PC-3 (cell line): ENCODE measurements around the gene CTNNA2.

Experiments used
- CTCF ChIP-seq: fragments of 300-600 bp; sonication (generic); conservative IDR thresholded peaks from 2 replicates; pipeline ENCODE4 v1.5.1; 2017; ENCODE audit warnings: antibody characterized with exemption, low read depth, mild to moderate bottlenecking, low read length
- EZH2 ChIP-seq: fragments of 300-600 bp; sonication (generic); IDR thresholded peaks from one replicate; pipeline ENCODE4 v1.6.1; 2017; ENCODE audit warnings: antibody characterized with exemption, mild to moderate bottlenecking, low read length; ENCODE audit not compliant: unreplicated experiment
- EZH2phosphoT487 ChIP-seq: fragments of 300-600 bp; sonication (generic); IDR thresholded peaks from 2 replicates; pipeline ENCODE4 v1.6.1; 2018; ENCODE audit warnings: mild to moderate bottlenecking, antibody characterized with exemption, low read length, borderline replicate concordance

GRCh38 chr2:79638954-79639353 lies 126.1 kb downstream of the CTNNA2 start:
- TF ChIP-seq EZH2 (no peak), CTCF (no peak), EZH2phosphoT487 (no peak)
